Ishikawa (cell line): Measurements from ENCODE around the gene LETM1.

Experiments used
- CEBPB ChIP-seq: IDR thresholded peaks from 2 replicates; pipeline ENCODE4 v1.6.1; 2012
- CREB1 ChIP-seq: IDR thresholded peaks from 2 replicates; pipeline ENCODE4 v1.6.1; 2012; ENCODE audit warnings: low read depth
- EGR1 ChIP-seq: IDR thresholded peaks from 2 replicates; pipeline ENCODE4 v1.6.1; 2012
- EP300 ChIP-seq: IDR thresholded peaks from 2 replicates; pipeline ENCODE4 v1.6.1; 2012; ENCODE audit warnings: borderline replicate concordance
- FOXM1 ChIP-seq: IDR thresholded peaks from 2 replicates; pipeline ENCODE4 v1.6.1; 2012; ENCODE audit warnings: low read depth, borderline replicate concordance
- MAX ChIP-seq: IDR thresholded peaks from 2 replicates; pipeline ENCODE4 v1.6.1; 2012
- NFIC ChIP-seq: IDR thresholded peaks from 2 replicates; pipeline ENCODE4 v1.6.1; 2012
- RAD21 ChIP-seq: IDR thresholded peaks from 2 replicates; pipeline ENCODE4 v1.6.1; 2012; ENCODE audit warnings: low read depth
- REST ChIP-seq: IDR thresholded peaks from 2 replicates; pipeline ENCODE4 v1.6.1; 2012; ENCODE audit warnings: low read depth, mild to moderate bottlenecking
- TAF1 ChIP-seq: IDR thresholded peaks from 2 replicates; pipeline ENCODE4 v1.6.1; 2012; ENCODE audit warnings: low read depth, mild to moderate bottlenecking
- TCF12 ChIP-seq: IDR thresholded peaks from 2 replicates; pipeline ENCODE4 v1.6.1; 2012; ENCODE audit warnings: low read depth
- TEAD4 ChIP-seq: IDR thresholded peaks from 2 replicates; pipeline ENCODE4 v1.6.1; 2012
- USF1 ChIP-seq: IDR thresholded peaks from 2 replicates; pipeline ENCODE4 v1.6.1; 2012
- YY1 ChIP-seq: IDR thresholded peaks from 2 replicates; pipeline ENCODE4 v1.6.1; 2012; ENCODE audit warnings: low read depth
- ZBTB7A ChIP-seq: IDR thresholded peaks from 2 replicates; pipeline ENCODE4 v1.6.1; 2012; ENCODE audit warnings: low read depth

The LETM1 gene

GRCh38 chr4:1814453-1814852, 41.5 kb downstream of the LETM1 start:
- TF ChIP-seq NFIC (no peak), TCF12 (no peak), EP300 (no peak)

GRCh38 chr4:1813915-1814314, 42.0 kb downstream of the LETM1 start:
- TF ChIP-seq YY1 (no peak), ZBTB7A (no peak), CEBPB (no peak), TEAD4 (no peak), EP300 (no peak), REST (no peak), NFIC (no peak), FOXM1 (no peak), RAD21 (no peak), MAX (no peak), EGR1 (no peak), USF1 (no peak), TAF1 (no peak), TCF12 (no peak), CREB1 (no peak)

- no peak for TF ChIP-seq FOXM1
- TF ChIP-seq USF1, result no peak
- no peak for TF ChIP-seq RAD21
- no peak for TF ChIP-seq REST
- no peak for TF ChIP-seq EP300
- TF ChIP-seq TAF1, result no peak
- no peak for TF ChIP-seq MAX
- no peak for TF ChIP-seq CEBPB
- no peak for TF ChIP-seq TCF12
- TF ChIP-seq YY1, result no peak
- no peak for TF ChIP-seq EGR1
- TF ChIP-seq ZBTB7A, result no peak
- no peak for TF ChIP-seq NFIC
- TF ChIP-seq TEAD4, result no peak
- TF ChIP-seq CREB1, result no peak
Measured at GRCh38 chr4:1813231-1813630, 42.7 kb downstream of the LETM1 start.

- TF ChIP-seq CREB1, result no peak
- no peak for TF ChIP-seq TAF1
- TF ChIP-seq ZBTB7A, result no peak
- no peak for TF ChIP-seq MAX
- no peak for TF ChIP-seq USF1
- no peak for TF ChIP-seq CEBPB
- TF ChIP-seq YY1, result no peak
- no peak for TF ChIP-seq FOXM1
- no peak for TF ChIP-seq RAD21
- TF ChIP-seq TEAD4, result no peak
- no peak for TF ChIP-seq REST
- TF ChIP-seq EGR1, result no peak
- no peak for TF ChIP-seq NFIC
- no peak for TF ChIP-seq TCF12
- TF ChIP-seq EP300, result no peak
Measured at GRCh38 chr4:1812720-1813119, 43.2 kb downstream of the LETM1 start.
